ENCODE measurements around the gene LIF.

GRCh38 chr22:30226192-30226832 is 20.2 kb downstream of the LIF start:
- TF ChIP-seq CTCF (IDR thresholded peaks at IDR 0.05; ENCODE audit: insufficient read depth, low read length, poor library complexity, severe bottlenecking) (no peak), EZH2phosphoT487 (conservative IDR thresholded peaks at IDR 0.05; ENCODE audit: low read length) (no peak)
